ENCODE results near the gene CREBRF. TPM values are rescaled to one million over a fixed set of nuclear protein-coding genes. Genes with fewer than 3 reads are reported as not detected.
"Not testable (repeated sequence)": the region's sequence is repeated elsewhere in the genome, so short reads cannot be mapped to it uniquely, and the experiment has no call there.

Gene CREBRF
- polyA plus RNA-seq, 1 donor = 8.4 TPM

GRCh38 chr5:173154619-173155018, 98.5 kb downstream of the CREBRF start:
- not testable (repeated sequence) for DNase-seq (ENCODE audit: low read depth)

- DNase-seq (ENCODE audit: low read depth) = no peak
These were observed 99.8 kb downstream of the CREBRF start for GRCh38 chr5:173155912-173156311.

- DNase-seq (ENCODE audit: low read depth) = no peak
These were observed 102.2 kb downstream of the CREBRF start for GRCh38 chr5:173158366-173158765.

- no peak for DNase-seq (ENCODE audit: low read depth)
These were observed 103.1 kb downstream of the CREBRF start for GRCh38 chr5:173159256-173159655.

GRCh38 chr5:173161148-173161547, 105.0 kb downstream of the CREBRF start:
- DNase-seq (ENCODE audit: low read depth) = no peak

GRCh38 chr5:173163219-173163618, 107.1 kb downstream of the CREBRF start:
- no peak for DNase-seq (ENCODE audit: low read depth)

GRCh38 chr5:173165177-173166016, 109.2 kb downstream of the CREBRF start:
- DNase-seq (ENCODE audit: low read depth) = no peak

GRCh38 chr5:173172166-173172565, 116.0 kb downstream of the CREBRF start:
- no peak for DNase-seq (ENCODE audit: low read depth)

GRCh38 chr5:173175523-173175922, 119.4 kb downstream of the CREBRF start:
- no peak for DNase-seq (ENCODE audit: low read depth)

- no peak for DNase-seq (ENCODE audit: low read depth)
These were observed 122.3 kb downstream of the CREBRF start for GRCh38 chr5:173178369-173178910.

GRCh38 chr5:173180331-173180730, 124.2 kb downstream of the CREBRF start:
- no peak for DNase-seq (ENCODE audit: low read depth)

GRCh38 chr5:173187054-173187743, 131.0 kb downstream of the CREBRF start:
- no peak for DNase-seq (ENCODE audit: low read depth)

GRCh38 chr5:173188280-173188679, 132.1 kb downstream of the CREBRF start:
- DNase-seq (ENCODE audit: low read depth) = no peak

Other genes starting within 250 kb of the CREBRF start
- 83.4 TPM for gene ERGIC1, start 222.1 kb upstream of the CREBRF start, polyA plus RNA-seq (ENCODE audit: insufficient read length)
- 32.1 TPM for gene RPL26L1, start 96.9 kb upstream of the CREBRF start, polyA plus RNA-seq (ENCODE audit: insufficient read length)
- gene ATP6V0E1, start 72.6 kb upstream of the CREBRF start, polyA plus RNA-seq (ENCODE audit: insufficient read length) = 89.0 TPM
- 12.7 TPM for gene BNIP1, start 88.2 kb downstream of the CREBRF start, polyA plus RNA-seq (ENCODE audit: insufficient read length)
- not detected for gene NKX2-5, start 178.9 kb downstream of the CREBRF start, polyA plus RNA-seq (ENCODE audit: insufficient read length)

Data from forelimb muscle (tissue), 1 donor.